Activated T-helper 17 cell treated with anti-CD3 and anti-CD28 coated beads, Interleukin-2, amount 50 U/mL, for 72 hours (primary cell): ENCODE results near the gene RC3H1. TPM values are rescaled to one million over a fixed set of nuclear protein-coding genes. Genes with fewer than 3 reads are reported as not detected.
"Not testable (repeated sequence)": the region's sequence is repeated elsewhere in the genome, so short reads cannot be mapped to it uniquely, and the experiment has no call there.

Experiments used
- ATAC-seq: fragments of 150-1000 bp; cut with Tn5 transposase; replicated peaks from 2 replicates; pipeline ENCODE4 v1.10.0; 2021; ENCODE audit warnings: mild to moderate bottlenecking, moderate library complexity
- H3K27ac Mint-ChIP-seq: one replicate; pipeline ENCODE4 v1.8.0; 2022; ENCODE audit warnings: mixed read lengths
- H3K27me3 Mint-ChIP-seq: one replicate; pipeline ENCODE4 v1.8.0; 2022; ENCODE audit warnings: mixed read lengths
- H3K36me3 Mint-ChIP-seq: one replicate; pipeline ENCODE4 v1.8.0; 2022; ENCODE audit warnings: low read depth, mild to moderate bottlenecking, mixed read lengths
- H3K4me1 Mint-ChIP-seq: one replicate; pipeline ENCODE4 v1.8.0; 2022; ENCODE audit warnings: mixed read lengths
- H3K4me3 Mint-ChIP-seq: one replicate; pipeline ENCODE4 v1.8.0; 2022; ENCODE audit warnings: mild to moderate bottlenecking, mixed read lengths
- H3K9me3 Mint-ChIP-seq: one replicate; pipeline ENCODE4 v1.8.0; 2022; ENCODE audit warnings: mixed read lengths
- total RNA-seq, 2 donors: library from RNA; stranded (reverse); gene quantifications; one replicate each; pipeline ENCODE4 v1.2.3, GENCODE V29; 2022

Gene RC3H1
- total RNA-seq, 2 donors from 2014 or later: 25.4 to 38.5 TPM

GRCh38 chr1:174005032-174005431 is 17.1 kb downstream of the RC3H1 start:
- no peak for ATAC-seq
- Mint-ChIP-seq H3K27me3 (no peaks in the 10 kb centered on the region), H3K36me3 (peaks cover 27% of the 10 kb centered on the region), H3K4me1 (peaks cover 40% of the 10 kb centered on the region), H3K4me3 (no peak overlapping the region), H3K27ac (no peak overlapping the region), H3K9me3 (no peaks in the 10 kb centered on the region)

- no peak for ATAC-seq
- peaks cover 24% of the 10 kb centered on the region for H3K36me3 Mint-ChIP-seq
- no peak overlapping the region for H3K4me3 Mint-ChIP-seq
- no peaks in the 10 kb centered on the region for H3K9me3 Mint-ChIP-seq
- peaks cover 33% of the 10 kb centered on the region for H3K4me1 Mint-ChIP-seq
- H3K27ac Mint-ChIP-seq: no peak overlapping the region
- no peaks in the 10 kb centered on the region for H3K27me3 Mint-ChIP-seq
Measured at GRCh38 chr1:174003867-174004266, 18.3 kb downstream of the RC3H1 start.

GRCh38 chr1:174001573-174001972 is 20.6 kb downstream of the RC3H1 start:
- peaks cover 14% of the 10 kb centered on the region for H3K36me3 Mint-ChIP-seq
- H3K27ac Mint-ChIP-seq: no peak overlapping the region
- no peaks in the 10 kb centered on the region for H3K27me3 Mint-ChIP-seq
- ATAC-seq: no peak
- no peak overlapping the region for H3K4me3 Mint-ChIP-seq
- H3K9me3 Mint-ChIP-seq: no peaks in the 10 kb centered on the region
- peaks cover 26% of the 10 kb centered on the region for H3K4me1 Mint-ChIP-seq

- ATAC-seq: no peak
- Mint-ChIP-seq H3K4me3 (no peak overlapping the region), H3K4me1 (peaks cover 25% of the 10 kb centered on the region), H3K27ac (peak overlapping the region; percentile 64), H3K36me3 (peaks cover 13% of the 10 kb centered on the region), H3K9me3 (no peaks in the 10 kb centered on the region), H3K27me3 (no peaks in the 10 kb centered on the region)
Measured at GRCh38 chr1:174000371-174000770, 21.8 kb downstream of the RC3H1 start.

- Mint-ChIP-seq H3K4me3 (no peak overlapping the region), H3K27ac (no peak overlapping the region), H3K27me3 (no peaks in the 10 kb centered on the region), H3K36me3 (peaks cover 26% of the 10 kb centered on the region), H3K9me3 (no peaks in the 10 kb centered on the region), H3K4me1 (peaks cover 28% of the 10 kb centered on the region)
- no peak for ATAC-seq
Measured at GRCh38 chr1:173997791-173998190, 24.4 kb downstream of the RC3H1 start.

- Mint-ChIP-seq H3K27ac (no peak overlapping the region), H3K4me3 (no peak overlapping the region)
Measured at GRCh38 chr1:173996995-173997394, 25.2 kb downstream of the RC3H1 start.

GRCh38 chr1:173995475-173995874 is 26.7 kb downstream of the RC3H1 start:
- no peak overlapping the region for H3K4me3 Mint-ChIP-seq
- peaks cover 49% of the 10 kb centered on the region for H3K36me3 Mint-ChIP-seq
- peak; percentile 88 for ATAC-seq
- H3K9me3 Mint-ChIP-seq: no peaks in the 10 kb centered on the region
- no peaks in the 10 kb centered on the region for H3K27me3 Mint-ChIP-seq
- H3K4me1 Mint-ChIP-seq: peaks cover 16% of the 10 kb centered on the region
- H3K27ac Mint-ChIP-seq: peak overlapping the region; percentile 42

More at GRCh38 chr1:173996995-173997394, 25.2 kb downstream of the RC3H1 start:
- H3K27me3 Mint-ChIP-seq: no peaks in the 10 kb centered on the region
- no peaks in the 10 kb centered on the region for H3K9me3 Mint-ChIP-seq
- no peak for ATAC-seq
- peaks cover 34% of the 10 kb centered on the region for H3K36me3 Mint-ChIP-seq
- H3K4me1 Mint-ChIP-seq: peaks cover 25% of the 10 kb centered on the region

- not testable (repeated sequence) for H3K27me3 Mint-ChIP-seq, H3K9me3 Mint-ChIP-seq, ATAC-seq, H3K4me3 Mint-ChIP-seq, H3K27ac Mint-ChIP-seq
- H3K36me3 Mint-ChIP-seq: peaks cover 56% of the 10 kb centered on the region
- peaks cover 14% of the 10 kb centered on the region for H3K4me1 Mint-ChIP-seq
Measured at GRCh38 chr1:173993948-173994347, 28.2 kb downstream of the RC3H1 start.

GRCh38 chr1:173988068-173988467 is 34.1 kb downstream of the RC3H1 start:
- Mint-ChIP-seq H3K4me3 (no peak overlapping the region), H3K27me3 (no peaks in the 10 kb centered on the region), H3K36me3 (peaks cover 86% of the 10 kb centered on the region), H3K9me3 (no peaks in the 10 kb centered on the region), H3K27ac (peak overlapping the region; percentile 32), H3K4me1 (peaks cover 6% of the 10 kb centered on the region)
- ATAC-seq: no peak

- no peak for ATAC-seq
- Mint-ChIP-seq H3K27ac (peak overlapping the region; percentile 63), H3K27me3 (no peaks in the 10 kb centered on the region), H3K36me3 (peaks cover 86% of the 10 kb centered on the region), H3K4me3 (no peak overlapping the region), H3K9me3 (no peaks in the 10 kb centered on the region), H3K4me1 (peaks cover 6% of the 10 kb centered on the region)
Measured at GRCh38 chr1:173986951-173987350, 35.2 kb downstream of the RC3H1 start.

- no peak overlapping the region for H3K4me3 Mint-ChIP-seq
- H3K4me1 Mint-ChIP-seq: peaks cover 7% of the 10 kb centered on the region
- H3K36me3 Mint-ChIP-seq: peaks cover 92% of the 10 kb centered on the region
- H3K27ac Mint-ChIP-seq: no peak overlapping the region
- H3K9me3 Mint-ChIP-seq: no peaks in the 10 kb centered on the region
- no peak for ATAC-seq
- H3K27me3 Mint-ChIP-seq: no peaks in the 10 kb centered on the region
Measured at GRCh38 chr1:173970252-173970651, 51.9 kb downstream of the RC3H1 start.

- peaks cover 93% of the 10 kb centered on the region for H3K36me3 Mint-ChIP-seq
- not testable (repeated sequence) for ATAC-seq, H3K4me3 Mint-ChIP-seq, H3K4me1 Mint-ChIP-seq, H3K9me3 Mint-ChIP-seq, H3K27me3 Mint-ChIP-seq, H3K27ac Mint-ChIP-seq
Measured at GRCh38 chr1:173965896-173966295, 56.3 kb downstream of the RC3H1 start.

GRCh38 chr1:173963477-173963876 is 58.7 kb downstream of the RC3H1 start:
- Mint-ChIP-seq H3K36me3 (peaks cover 96% of the 10 kb centered on the region), H3K27me3 (no peaks in the 10 kb centered on the region), H3K4me1 (no peaks in the 10 kb centered on the region), H3K9me3 (no peaks in the 10 kb centered on the region), H3K27ac (no peak overlapping the region), H3K4me3 (no peak overlapping the region)
- ATAC-seq: no peak

GRCh38 chr1:173960625-173961024 is 61.5 kb downstream of the RC3H1 start:
- Mint-ChIP-seq H3K4me1 (no peaks in the 10 kb centered on the region), H3K27me3 (no peaks in the 10 kb centered on the region), H3K9me3 (no peaks in the 10 kb centered on the region), H3K27ac (peak overlapping the region; percentile 33), H3K4me3 (no peak overlapping the region), H3K36me3 (peaks cover 92% of the 10 kb centered on the region)
- no peak for ATAC-seq

GRCh38 chr1:173954179-173954578 is 68.0 kb downstream of the RC3H1 start:
- Mint-ChIP-seq H3K9me3 (no peaks in the 10 kb centered on the region), H3K27ac (no peak overlapping the region), H3K27me3 (no peaks in the 10 kb centered on the region), H3K36me3 (peaks cover 95% of the 10 kb centered on the region), H3K4me1 (peaks cover 5% of the 10 kb centered on the region), H3K4me3 (no peak overlapping the region)
- peak; percentile 84 for ATAC-seq

GRCh38 chr1:173948594-173948993 is 73.6 kb downstream of the RC3H1 start:
- H3K4me1 Mint-ChIP-seq: no peaks in the 10 kb centered on the region

More at GRCh38 chr1:173948594-173948993, 73.6 kb downstream of the RC3H1 start:
- ATAC-seq: no peak
- Mint-ChIP-seq H3K4me3 (no peak overlapping the region), H3K36me3 (peaks cover 100% of the 10 kb centered on the region), H3K27me3 (no peaks in the 10 kb centered on the region), H3K27ac (no peak overlapping the region), H3K9me3 (no peaks in the 10 kb centered on the region)
